Adipose tissue (tissue), 3 donors: Measurements from ENCODE around the gene FOS. TPM values are rescaled to one million over a fixed set of nuclear protein-coding genes. Genes with fewer than 3 reads are reported as not detected.
A peak's percentile ranks its signal among the peaks of the same experiment; 100 is the strongest.
"Not testable (repeated sequence)": the region's sequence is repeated elsewhere in the genome, so short reads cannot be mapped to it uniquely, and the experiment has no call there.

Experiments used
- H3K27ac ChIP-seq: one replicate; pipeline ENCODE4 v1.5.1; 2013; ENCODE audit warnings: low read depth, low read length
- WGBS, 3 donors: extraction: QIAGEN DNeasy Blood & Tissue Kit; methylation state at CpG; one replicate each; pipeline ENCODE4 v1.1.7; 2013; 5-methylcytosine and 5-hydroxymethylcytosine counted together
- polyA plus RNA-seq, 3 donors: library from polyadenylated mRNA; stranded (reverse); fragments of 200-250 nt; gene quantifications; one replicate each; pipeline ENCODE4 v1.2.3, GENCODE V29; 2013
- donor health status: healthy with polysubstance abuse.
- donor health status: Bipolar disorder and iron deficiency.
- donor health status: healthy.

Gene FOS
- polyA plus RNA-seq, 3 donors: 170 to 1,921 (median 1,284) TPM

- 69 to 83% (median 80%) methylated on average over 4 of the region's 4 CpGs for WGBS, 3 donors
- not testable (repeated sequence) for H3K27ac ChIP-seq
Observed at GRCh38 chr14:75306410-75306809, 27.8 kb downstream of the FOS start.

- no peak overlapping the region for H3K27ac ChIP-seq
- WGBS, 3 donors: 71 to 73% (median 73%) methylated on average over 9 of the region's 9 CpGs
Observed at GRCh38 chr14:75306927-75307699, 28.5 kb downstream of the FOS start.

DNA sequence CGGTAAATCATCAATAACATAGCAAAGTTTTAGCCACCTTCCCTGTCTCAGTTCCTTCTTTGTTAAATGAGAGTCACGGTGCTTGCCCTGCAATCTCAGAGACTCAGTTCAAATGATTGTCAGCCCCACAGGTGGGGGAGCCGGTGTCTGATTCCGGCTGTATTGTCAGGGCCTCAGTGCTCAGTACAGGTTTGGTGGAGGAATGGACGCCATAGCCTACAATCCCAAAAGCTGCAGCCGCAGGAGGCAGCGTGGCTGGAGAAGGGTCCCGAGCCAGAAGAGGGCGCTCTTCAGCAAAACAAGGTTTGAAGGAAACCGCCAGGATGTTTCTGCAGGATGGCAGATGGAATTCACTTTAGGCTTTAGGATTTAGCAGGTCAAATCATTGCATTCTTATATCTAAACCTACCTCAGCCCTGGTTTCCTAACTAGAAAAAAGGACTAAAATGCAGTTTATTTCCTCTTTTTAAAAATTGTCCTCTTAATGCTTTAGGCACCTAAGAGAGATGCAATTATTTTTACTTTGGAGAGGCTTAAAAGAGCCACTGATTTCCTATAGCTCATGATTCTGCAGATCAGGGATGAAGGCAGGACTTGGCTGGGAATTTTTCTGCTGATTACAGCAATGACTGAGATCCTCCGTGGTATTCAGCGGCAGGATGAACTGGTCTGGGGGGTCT is 29.2 kb downstream of the FOS start:
- 16 to 19% (median 18%) methylated on average over 12 of the region's 12 CpGs for WGBS, 3 donors
- H3K27ac ChIP-seq: no peak overlapping the region

GRCh38 chr14:75308991-75309390 is 30.4 kb downstream of the FOS start:
- 89 to 96% (median 89%) methylated on average over 7 of the region's 7 CpGs for WGBS, 3 donors
- H3K27ac ChIP-seq: not testable (repeated sequence)

- not testable (repeated sequence) for H3K27ac ChIP-seq
- 94 to 95% (median 95%) methylated on average over 14 of the region's 14 CpGs for WGBS, 3 donors
Observed at GRCh38 chr14:75309561-75309960, 30.9 kb downstream of the FOS start.

GRCh38 chr14:75310295-75311111 is 31.9 kb downstream of the FOS start:
- WGBS, 3 donors: 20 to 29% (median 24%) methylated on average over 11 to 13 of the region's 13 CpGs

GRCh38 chr14:75311356-75311755 is 32.7 kb downstream of the FOS start:
- no peak overlapping the region for H3K27ac ChIP-seq
- WGBS, 3 donors: 59 to 70% (median 60%) methylated on average over 4 of the region's 4 CpGs

More at GRCh38 chr14:75310295-75311111, 31.9 kb downstream of the FOS start:
- peak overlapping the region; percentile 66 for H3K27ac ChIP-seq

GRCh38 chr14:75312341-75312740 is 33.7 kb downstream of the FOS start:
- WGBS, 3 donors: 54 to 88% (median 75%) methylated on average over 4 of the region's 4 CpGs
- no peak overlapping the region for H3K27ac ChIP-seq

GRCh38 chr14:75313294-75313693 is 34.7 kb downstream of the FOS start:
- H3K27ac ChIP-seq: no peak overlapping the region
- 89 to 91% (median 90%) methylated on average over 5 of the region's 5 CpGs for WGBS, 3 donors

- H3K27ac ChIP-seq: no peak overlapping the region
- 12 to 23% (median 14%) methylated on average over 4 of the region's 4 CpGs for WGBS, 3 donors
Observed at GRCh38 chr14:75315144-75315543, 36.5 kb downstream of the FOS start.

DNA sequence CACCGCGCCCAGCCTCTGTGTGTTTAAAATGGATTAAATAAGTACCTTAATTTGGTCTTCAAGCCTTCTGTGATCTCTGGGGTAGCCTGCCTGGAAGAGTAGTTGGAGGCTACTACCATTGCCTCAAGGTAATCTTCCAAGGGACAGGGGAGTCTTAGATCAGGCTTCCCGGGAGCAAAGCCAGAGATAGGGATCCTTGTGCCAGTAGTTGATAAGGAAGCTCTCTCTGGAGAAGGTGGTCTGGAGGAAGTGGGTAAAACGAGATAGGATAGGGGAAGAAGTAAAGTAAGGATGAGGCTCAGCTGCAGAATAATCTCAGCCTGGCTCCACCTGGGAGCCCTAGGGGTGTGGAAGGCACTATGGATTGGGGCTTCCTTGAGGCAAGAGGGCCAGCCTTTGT is 38.5 kb downstream of the FOS start:
- no peak overlapping the region for H3K27ac ChIP-seq
- WGBS, 3 donors: 77 to 84% (median 80%) methylated on average over 4 of the region's 4 CpGs

DNA sequence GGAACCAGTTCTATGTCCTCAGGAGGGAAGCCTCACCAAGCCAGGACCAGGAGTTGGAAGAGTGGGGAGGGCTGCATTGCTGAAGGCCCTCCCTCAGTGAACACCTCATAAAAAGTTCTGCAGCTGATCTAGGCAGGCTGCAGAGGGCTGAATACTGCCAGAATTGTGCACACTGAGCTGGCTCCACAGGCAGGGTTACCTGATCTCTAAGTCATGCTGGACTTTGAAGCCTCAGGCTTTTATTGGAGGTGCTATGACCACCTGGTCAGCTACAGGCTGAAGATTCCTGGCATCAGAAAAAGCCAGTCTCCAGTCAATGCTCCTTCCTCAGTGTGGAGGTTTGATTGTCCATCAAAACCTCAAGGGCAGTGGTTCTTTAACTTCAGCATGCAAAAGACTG is 39.7 kb downstream of the FOS start:
- H3K27ac ChIP-seq: no peak overlapping the region

DNA sequence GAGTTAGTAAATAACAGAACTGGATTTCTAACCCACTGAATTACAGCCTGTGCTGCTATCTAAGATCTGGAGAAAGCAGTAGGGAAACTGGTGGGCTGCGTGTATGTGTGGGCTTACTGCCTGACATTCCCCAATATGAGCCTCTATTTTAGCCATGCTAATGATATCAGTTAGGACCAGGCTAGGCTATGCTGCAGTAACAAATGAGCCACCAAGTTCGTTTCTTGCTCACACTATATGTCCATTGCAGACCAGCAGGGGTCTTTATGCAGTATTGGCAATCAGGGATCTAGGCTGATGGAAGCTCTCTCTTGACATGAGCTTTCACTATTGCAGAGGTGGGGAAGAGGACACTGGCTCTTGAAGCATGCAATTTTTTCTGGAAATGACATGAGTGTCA is 40.4 kb downstream of the FOS start:
- 92 to 95% (median 92%) methylated on average over 2 of the region's 2 CpGs for WGBS, 3 donors

DNA sequence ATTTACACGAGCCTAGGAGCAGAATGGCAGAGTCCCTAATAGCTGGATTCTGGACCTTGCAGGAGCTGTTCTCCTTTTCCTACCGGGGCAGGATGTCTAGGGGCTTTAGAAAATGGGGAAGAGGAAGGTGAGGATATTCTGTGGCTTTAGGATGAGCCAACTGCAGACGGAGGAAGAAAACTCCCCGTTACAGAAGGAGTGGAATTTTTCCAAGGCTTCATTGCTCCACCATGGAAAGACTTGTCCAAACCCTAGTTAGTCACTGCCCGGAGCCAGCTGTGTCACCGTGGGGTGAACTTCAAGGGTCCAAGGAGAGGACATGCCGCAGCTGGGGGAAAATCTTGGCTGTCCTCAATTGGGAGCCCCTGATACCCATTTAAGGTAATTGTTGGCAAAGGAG is 41.6 kb downstream of the FOS start:
- no peak overlapping the region for H3K27ac ChIP-seq
- 30 to 55% (median 32%) methylated on average over 7 of the region's 7 CpGs for WGBS, 3 donors

More for the DNA sequence above, 40.4 kb downstream of the FOS start:
- H3K27ac ChIP-seq: no peak overlapping the region

- H3K27ac ChIP-seq: no peak overlapping the region
- 83 to 100% (median 96%) methylated on average over 1 of the region's 1 CpG for WGBS, 3 donors
Observed at GRCh38 chr14:75322746-75323145, 44.1 kb downstream of the FOS start.

- H3K27ac ChIP-seq: no peak overlapping the region
- WGBS, 3 donors: 60 to 62% (median 62%) methylated on average over 6 of the region's 6 CpGs
Observed at GRCh38 chr14:75323571-75323970, 44.9 kb downstream of the FOS start.

DNA sequence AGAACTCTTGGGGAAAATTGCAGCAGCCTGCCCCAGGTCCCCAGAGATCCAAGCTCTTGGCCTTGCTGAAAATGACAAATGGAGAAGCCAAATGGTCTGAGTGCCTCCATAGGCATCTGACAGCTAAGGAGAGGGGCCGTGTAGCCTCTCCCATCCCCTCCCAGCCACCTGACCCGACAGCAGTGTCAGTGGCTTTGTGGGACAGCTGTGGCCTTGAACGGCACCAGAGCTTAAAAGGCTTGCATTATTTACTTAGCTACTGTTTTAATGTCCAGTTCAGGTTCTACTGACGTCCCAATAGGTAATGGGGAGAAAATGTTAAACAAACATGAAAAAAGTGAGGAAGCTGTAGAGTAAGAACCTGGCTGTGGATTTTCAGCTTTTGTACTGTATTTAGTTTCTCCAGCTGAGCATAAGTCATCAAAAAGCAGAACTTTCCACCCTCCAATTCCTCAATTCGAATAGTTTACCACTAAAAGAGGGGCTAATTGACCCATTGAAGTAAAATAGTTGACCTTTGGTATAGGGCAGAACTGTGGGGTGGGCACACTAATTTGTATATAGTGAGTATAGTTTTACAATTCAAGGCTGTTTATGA is 50.0 kb downstream of the FOS start:
- WGBS, 3 donors: 28 to 71% (median 62%) methylated on average over 5 of the region's 5 CpGs
- no peak overlapping the region for H3K27ac ChIP-seq

DNA sequence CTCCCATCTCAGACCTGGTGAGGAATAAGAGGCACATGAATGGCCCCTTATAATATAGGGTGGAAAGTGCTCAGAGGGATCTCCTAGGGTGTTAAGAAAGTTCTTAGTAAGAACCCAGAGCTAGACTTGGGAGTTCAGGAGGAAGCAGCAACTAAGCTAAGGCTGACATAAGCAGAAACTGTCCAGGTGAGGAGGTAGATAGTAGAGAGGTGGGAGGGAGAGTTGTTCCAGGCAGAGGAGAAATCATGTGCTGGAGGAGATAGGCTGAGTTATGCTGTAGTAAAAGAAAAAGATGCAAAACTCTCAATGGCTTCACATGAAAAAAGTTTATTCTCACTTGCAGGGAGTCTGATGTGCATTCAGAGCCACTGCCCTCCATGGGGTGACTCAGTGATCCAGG is 50.7 kb downstream of the FOS start:
- no peak overlapping the region for H3K27ac ChIP-seq

DNA sequence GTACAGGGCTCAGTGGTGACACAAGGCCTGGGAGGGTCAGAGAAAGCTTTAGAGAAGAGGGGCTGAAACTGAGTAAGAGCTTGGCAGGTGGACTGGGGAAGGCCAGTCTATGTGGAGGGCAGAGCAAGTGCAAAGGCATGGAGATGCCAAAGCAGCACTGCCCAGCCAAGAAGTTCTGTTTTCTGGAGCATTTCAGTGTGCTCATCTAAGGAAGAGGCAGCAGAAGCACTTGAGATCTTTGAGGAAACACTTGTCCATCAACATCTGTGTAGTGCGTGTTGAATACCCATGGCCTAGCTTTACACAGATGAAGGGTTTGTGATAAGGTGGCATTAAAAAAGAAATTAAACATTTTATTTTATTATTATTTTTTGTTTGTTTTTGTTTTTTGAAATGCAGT is 52.8 kb downstream of the FOS start:
- 78 to 90% (median 82%) methylated on average over 1 of the region's 1 CpG for WGBS, 3 donors
- no peak overlapping the region for H3K27ac ChIP-seq
